Activated CD4-positive, alpha-beta T cell treated with anti-CD3 and anti-CD28 coated beads, Interleukin-2, amount 10 ng/mL, durations not matched to agents 7 days and 5 days (primary cell): Measurements from ENCODE around the gene CASTOR1. TPM values are rescaled to one million over a fixed set of nuclear protein-coding genes. Genes with fewer than 3 reads are reported as not detected.
A peak's percentile ranks its signal among the peaks of the same experiment; 100 is the strongest.

Source experiments
- CTCF ChIA-PET: fragments of 350-600 bp; sonication (Branson Sonifier 250); formaldehyde crosslinking; loops from one replicate; lab custom pipeline; 2021; ENCODE audit warnings: antibody characterized with exemption; lab: Charles Lee
- POLR2A ChIA-PET: fragments of 350-600 bp; sonication (Branson Sonifier 250); formaldehyde crosslinking; loops from one replicate; lab custom pipeline; 2021; ENCODE audit warnings: antibody characterized with exemption; lab: Charles Lee
- DNase-seq: peaks from one replicate; pipeline ENCODE4 v3.0.0-alpha.2; 2020
- H3K27ac Mint-ChIP-seq: one replicate; pipeline ENCODE4 v1.8.0; 2021; ENCODE audit warnings: mild to moderate bottlenecking, moderate library complexity, mixed read lengths
- H3K27me3 Mint-ChIP-seq: one replicate; pipeline ENCODE4 v1.8.0; 2021; ENCODE audit warnings: mixed read lengths
- H3K36me3 Mint-ChIP-seq: one replicate; pipeline ENCODE4 v1.8.0; 2021; ENCODE audit warnings: low read depth, mixed read lengths
- H3K4me1 Mint-ChIP-seq: one replicate; pipeline ENCODE4 v1.8.0; 2021; ENCODE audit warnings: mixed read lengths
- H3K4me3 Mint-ChIP-seq: one replicate; pipeline ENCODE4 v1.8.0; 2021; ENCODE audit warnings: mild to moderate bottlenecking, moderate library complexity, mixed read lengths
- H3K9me3 Mint-ChIP-seq: one replicate; pipeline ENCODE4 v1.8.0; 2021; ENCODE audit warnings: mixed read lengths
- total RNA-seq, 2 experiments: library from RNA; stranded (reverse); gene quantifications; one replicate each; pipeline ENCODE4 v1.2.3, GENCODE V29; 2021

Gene CASTOR1
- total RNA-seq, 2 experiments from 2014 or later, result 16.7 to 20.0 TPM

GRCh38 chr22:30286813-30287647 is 2.3 kb downstream of the CASTOR1 start:
- peaks cover 12% of the 10 kb centered on the region for H3K36me3 Mint-ChIP-seq
- peaks cover 83% of the 10 kb centered on the region for H3K4me1 Mint-ChIP-seq
- no peaks in the 10 kb centered on the region for H3K27me3 Mint-ChIP-seq
- peak; percentile 91 for DNase-seq
- ChIA-PET POLR2A (no interaction called here), CTCF (interaction anchor here (0.5 to 10.5 kb wide), 54 partner anchors 9 to 253 kb away, joined by 3 to 138 read pairs (median 6); partner anchors contain the start of genes CCDC157, RNF215, SEC14L2 and SF3A1)
- H3K27ac Mint-ChIP-seq, result peak overlapping the region; percentile 48
- no peak overlapping the region for H3K4me3 Mint-ChIP-seq
- H3K9me3 Mint-ChIP-seq, result no peaks in the 10 kb centered on the region

GRCh38 chr22:30286331-30286730 is 3.0 kb downstream of the CASTOR1 start:
- DNase-seq, result no peak
- Mint-ChIP-seq H3K27ac (peak overlapping the region; percentile 48), H3K36me3 (peaks cover 10% of the 10 kb centered on the region), H3K4me3 (no peak overlapping the region), H3K27me3 (no peaks in the 10 kb centered on the region), H3K4me1 (peaks cover 78% of the 10 kb centered on the region), H3K9me3 (no peaks in the 10 kb centered on the region)
- POLR2A ChIA-PET, result no interaction called here
- CTCF ChIA-PET, result interaction anchor here (0.5 to 10.5 kb wide), 13 partner anchors 12 to 182 kb away, joined by 3 to 138 read pairs (median 4); no protein-coding TSS in a partner anchor

GRCh38 chr22:30285846-30286200 is 3.5 kb downstream of the CASTOR1 start:
- ChIA-PET POLR2A (no interaction called here), CTCF (interaction anchor here (0.6 to 10.5 kb wide), 13 partner anchors 11 to 182 kb away, joined by 3 to 138 read pairs (median 4); partner anchors contain the start of genes CCDC157 and SF3A1)
- Mint-ChIP-seq H3K27ac (no peak overlapping the region), H3K4me1 (peaks cover 75% of the 10 kb centered on the region), H3K36me3 (peaks cover 10% of the 10 kb centered on the region), H3K27me3 (no peaks in the 10 kb centered on the region), H3K4me3 (no peak overlapping the region), H3K9me3 (no peaks in the 10 kb centered on the region)
- DNase-seq, result no peak

- Mint-ChIP-seq H3K36me3 (peaks cover 10% of the 10 kb centered on the region), H3K27ac (peak overlapping the region; percentile 60), H3K9me3 (no peaks in the 10 kb centered on the region), H3K4me1 (peaks cover 72% of the 10 kb centered on the region), H3K27me3 (no peaks in the 10 kb centered on the region), H3K4me3 (no peak overlapping the region)
- ChIA-PET POLR2A (no interaction called here), CTCF (interaction anchor here (0.6 to 10.5 kb wide), 14 partner anchors 11 to 181 kb away, joined by 3 to 138 read pairs (median 4); partner anchors contain the start of genes CCDC157 and SF3A1)
- no peak for DNase-seq
These were observed 4.0 kb downstream of the CASTOR1 start for GRCh38 chr22:30285176-30285845.

GRCh38 chr22:30284666-30285065 is 4.6 kb downstream of the CASTOR1 start:
- POLR2A ChIA-PET, result no interaction called here
- DNase-seq, result no peak
- Mint-ChIP-seq H3K27ac (peak overlapping the region; percentile 81), H3K4me3 (peak overlapping the region; percentile 64), H3K27me3 (no peaks in the 10 kb centered on the region), H3K36me3 (peaks cover 10% of the 10 kb centered on the region), H3K9me3 (no peaks in the 10 kb centered on the region), H3K4me1 (peaks cover 70% of the 10 kb centered on the region)
- CTCF ChIA-PET, result interaction anchor here (0.5 to 10.5 kb wide), 9 partner anchors 18 to 183 kb away, joined by 3 to 138 read pairs (median 4); partner anchors contain the start of genes CCDC157 and SF3A1

- H3K27me3 Mint-ChIP-seq, result no peaks in the 10 kb centered on the region
- H3K4me1 Mint-ChIP-seq, result peaks cover 73% of the 10 kb centered on the region
- DNase-seq, result no peak
- H3K36me3 Mint-ChIP-seq, result peaks cover 10% of the 10 kb centered on the region
- POLR2A ChIA-PET, result interaction anchor here (1.4 kb wide), 1 partner anchor 18 kb away, joined by 3 read pairs; the partner anchor contains the start of gene OSM
- H3K4me3 Mint-ChIP-seq, result peak overlapping the region; percentile 64
- H3K27ac Mint-ChIP-seq, result peak overlapping the region; percentile 81
- H3K9me3 Mint-ChIP-seq, result no peaks in the 10 kb centered on the region
- CTCF ChIA-PET, result interaction anchor here (0.5 to 1.6 kb wide), 8 partner anchors 17 to 183 kb away, joined by 3 to 4 read pairs (median 3); no protein-coding TSS in a partner anchor
These were observed 5.1 kb downstream of the CASTOR1 start for GRCh38 chr22:30284172-30284571.

GRCh38 chr22:30283342-30283741 is 6.0 kb downstream of the CASTOR1 start:
- ChIA-PET POLR2A (interaction anchor here (0.7 to 1.4 kb wide), 2 partner anchors 17 to 29 kb away, joined by 3 read pairs; partner anchors contain the start of gene OSM), CTCF (interaction anchor here (0.6 to 1.6 kb wide), 7 partner anchors 15 to 141 kb away, joined by 3 to 5 read pairs (median 3); no protein-coding TSS in a partner anchor)
- peaks cover 14% of the 10 kb centered on the region for H3K36me3 Mint-ChIP-seq
- peak overlapping the region; percentile 85 for H3K27ac Mint-ChIP-seq
- no peaks in the 10 kb centered on the region for H3K27me3 Mint-ChIP-seq
- H3K4me1 Mint-ChIP-seq, result peaks cover 77% of the 10 kb centered on the region
- no peaks in the 10 kb centered on the region for H3K9me3 Mint-ChIP-seq
- DNase-seq, result no peak
- H3K4me3 Mint-ChIP-seq, result peak overlapping the region; percentile 64

GRCh38 chr22:30282616-30283046 is 6.7 kb downstream of the CASTOR1 start:
- POLR2A ChIA-PET, result interaction anchor here (0.6 to 1.4 kb wide), 3 partner anchors 16 to 31 kb away, joined by 3 read pairs; partner anchors contain the start of gene OSM
- no peaks in the 10 kb centered on the region for H3K27me3 Mint-ChIP-seq
- peaks cover 15% of the 10 kb centered on the region for H3K36me3 Mint-ChIP-seq
- no peaks in the 10 kb centered on the region for H3K9me3 Mint-ChIP-seq
- CTCF ChIA-PET, result interaction anchor here (0.9 to 1.6 kb wide), 5 partner anchors 14 to 108 kb away, joined by 3 to 5 read pairs (median 3); no protein-coding TSS in a partner anchor
- H3K4me1 Mint-ChIP-seq, result peaks cover 77% of the 10 kb centered on the region
- peak overlapping the region; percentile 64 for H3K4me3 Mint-ChIP-seq
- DNase-seq, result no peak
- H3K27ac Mint-ChIP-seq, result peak overlapping the region; percentile 85

- Mint-ChIP-seq H3K4me1 (peaks cover 76% of the 10 kb centered on the region), H3K27ac (no peak overlapping the region), H3K9me3 (no peaks in the 10 kb centered on the region), H3K27me3 (no peaks in the 10 kb centered on the region), H3K36me3 (peaks cover 14% of the 10 kb centered on the region), H3K4me3 (no peak overlapping the region)
- POLR2A ChIA-PET, result interaction anchor here (1.4 kb wide), 1 partner anchor 13 kb away, joined by 3 read pairs; no protein-coding TSS in a partner anchor
- DNase-seq, result no peak
- CTCF ChIA-PET, result interaction anchor here (0.8 to 5.8 kb wide), 6 partner anchors 8 to 169 kb away, joined by 3 to 45 read pairs (median 4); partner anchors contain the start of genes CASTOR1 and RNF215
These were observed 8.8 kb downstream of the CASTOR1 start for GRCh38 chr22:30280505-30280904.

- CTCF ChIA-PET, result interaction anchor here (0.8 to 5.8 kb wide), 6 partner anchors 9 to 169 kb away, joined by 3 to 45 read pairs (median 4); partner anchors contain the start of genes CASTOR1, CCDC157, RNF215 and SF3A1
- H3K36me3 Mint-ChIP-seq, result peaks cover 20% of the 10 kb centered on the region
- POLR2A ChIA-PET, result interaction anchor here (1.4 kb wide), 1 partner anchor 12 kb away, joined by 3 read pairs; no protein-coding TSS in a partner anchor
These were observed 9.4 kb downstream of the CASTOR1 start for GRCh38 chr22:30279932-30280331.

GRCh38 chr22:30279046-30279788 is 10.1 kb downstream of the CASTOR1 start:
- Mint-ChIP-seq H3K4me1 (peaks cover 76% of the 10 kb centered on the region), H3K9me3 (no peaks in the 10 kb centered on the region), H3K36me3 (peaks cover 22% of the 10 kb centered on the region), H3K4me3 (no peak overlapping the region), H3K27ac (peak overlapping the region; percentile 70), H3K27me3 (no peaks in the 10 kb centered on the region)
- POLR2A ChIA-PET, result interaction anchor here (1.4 kb wide), 1 partner anchor 11 kb away, joined by 3 read pairs; no protein-coding TSS in a partner anchor
- CTCF ChIA-PET, result interaction anchor here (0.8 to 5.8 kb wide), 4 partner anchors 10 to 108 kb away, joined by 3 to 45 read pairs (median 4); partner anchors contain the start of genes CASTOR1, CCDC157, RNF215 and SF3A1
- DNase-seq, result no peak

More at GRCh38 chr22:30279932-30280331, 9.4 kb downstream of the CASTOR1 start:
- H3K27ac Mint-ChIP-seq, result peak overlapping the region; percentile 70
- H3K27me3 Mint-ChIP-seq, result no peaks in the 10 kb centered on the region
- peaks cover 76% of the 10 kb centered on the region for H3K4me1 Mint-ChIP-seq
- DNase-seq, result no peak
- no peaks in the 10 kb centered on the region for H3K9me3 Mint-ChIP-seq
- H3K4me3 Mint-ChIP-seq, result no peak overlapping the region
